ENCODE measurements around the gene AGTR1. TPM values are rescaled to one million over a fixed set of nuclear protein-coding genes. Genes with fewer than 3 reads are reported as not detected.
A peak's percentile ranks its signal among the peaks of the same experiment; 100 is the strongest.

Gene AGTR1
- total RNA-seq, 1 donor = 10.5 TPM

- no peak overlapping the region for H3K4me2 ChIP-seq (ENCODE audit: insufficient read depth, low read length)
- TF ChIP-seq CTCF (IDR thresholded peaks at IDR 0.05; ENCODE audit: extremely low read depth, low read depth, low read length) = no peak
- no peaks in the 10 kb centered on the region for H3K79me2 ChIP-seq (ENCODE audit: insufficient read depth, low read length)
- peaks cover 5% of the 10 kb centered on the region for H3K4me1 ChIP-seq (ENCODE audit: insufficient read depth, low read length)
- no peaks in the 10 kb centered on the region for H3K36me3 ChIP-seq (ENCODE audit: insufficient read depth, low read length)
- no peak overlapping the region for H3K4me3 ChIP-seq (ENCODE audit: insufficient read depth, low read length)
- H2AFZ ChIP-seq (ENCODE audit: low read length) = no peak overlapping the region
- no peaks in the 10 kb centered on the region for H3K27me3 ChIP-seq (ENCODE audit: insufficient read depth, low read length)
- no peaks in the 10 kb centered on the region for H4K20me1 ChIP-seq (ENCODE audit: insufficient read depth, low read length)
- DNase-seq (ENCODE audit: insufficient read length, low spot score, missing footprints) = no peak
- H3K9me3 ChIP-seq (ENCODE audit: low read depth, low read length) = no peaks in the 10 kb centered on the region
- no peak overlapping the region for H3K27ac ChIP-seq (ENCODE audit: low read depth, low read length)
Observed at GRCh38 chr3:148717885-148718561, 20.3 kb downstream of the AGTR1 start.

DNA sequence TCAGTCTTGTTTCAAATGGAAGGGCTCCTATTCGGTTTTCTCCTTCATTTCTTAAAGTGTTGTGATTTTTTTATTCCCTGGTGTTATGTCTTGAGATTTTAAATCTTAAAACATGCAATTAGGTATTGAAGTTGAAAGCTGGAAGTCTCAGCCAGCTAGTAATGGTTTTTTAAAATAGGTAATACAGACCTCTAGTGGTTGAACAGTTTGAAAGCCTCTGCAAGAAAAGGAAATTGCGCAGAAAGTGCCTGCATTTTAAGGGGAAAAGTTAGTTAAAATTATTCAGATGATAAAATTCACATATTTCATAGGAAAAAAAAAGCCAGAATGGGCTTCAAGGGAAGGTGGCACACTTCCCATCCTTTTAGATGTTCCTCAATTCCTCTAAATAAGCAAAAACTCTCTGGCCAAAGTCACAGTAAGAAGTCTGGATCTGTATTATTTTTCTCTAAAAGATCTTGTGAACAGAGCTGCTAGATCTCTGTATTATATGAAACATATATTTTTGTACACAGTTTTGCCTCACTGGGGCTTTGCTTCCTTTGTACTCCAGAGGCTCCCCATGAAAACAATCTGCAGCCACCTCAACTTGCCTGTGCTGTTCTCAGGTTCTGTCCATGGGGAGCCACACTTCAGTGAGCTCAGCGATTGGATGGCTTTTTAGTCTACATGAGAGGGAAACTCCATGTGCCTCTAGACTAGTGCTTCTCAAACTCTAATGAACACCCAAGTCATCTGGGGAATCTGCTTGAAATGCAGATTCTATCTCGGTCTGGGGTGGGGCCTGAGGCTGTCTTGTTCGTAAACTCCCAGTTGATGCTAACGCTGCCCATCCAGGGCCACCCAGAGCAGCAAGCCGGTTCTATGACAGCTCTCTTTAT lies 21.5 kb downstream of the AGTR1 start:
- peak; percentile 58 for TF ChIP-seq CTCF (IDR thresholded peaks at IDR 0.05; ENCODE audit: extremely low read depth, low read depth, low read length)
- Histone ChIP-seq H3K27ac (ENCODE audit: low read depth, low read length) (no peak overlapping the region), H3K4me1 (ENCODE audit: insufficient read depth, low read length) (peaks cover 17% of the 10 kb centered on the region), H3K27me3 (ENCODE audit: insufficient read depth, low read length) (no peaks in the 10 kb centered on the region), H3K4me2 (ENCODE audit: insufficient read depth, low read length) (no peak overlapping the region), H4K20me1 (ENCODE audit: insufficient read depth, low read length) (no peaks in the 10 kb centered on the region), H3K36me3 (ENCODE audit: insufficient read depth, low read length) (no peaks in the 10 kb centered on the region), H3K4me3 (ENCODE audit: insufficient read depth, low read length) (no peak overlapping the region), H3K79me2 (ENCODE audit: insufficient read depth, low read length) (no peaks in the 10 kb centered on the region), H2AFZ (ENCODE audit: low read length) (no peak overlapping the region), H3K9me3 (ENCODE audit: low read depth, low read length) (no peaks in the 10 kb centered on the region)
- no peak for DNase-seq (ENCODE audit: insufficient read length, low spot score, missing footprints)

DNA sequence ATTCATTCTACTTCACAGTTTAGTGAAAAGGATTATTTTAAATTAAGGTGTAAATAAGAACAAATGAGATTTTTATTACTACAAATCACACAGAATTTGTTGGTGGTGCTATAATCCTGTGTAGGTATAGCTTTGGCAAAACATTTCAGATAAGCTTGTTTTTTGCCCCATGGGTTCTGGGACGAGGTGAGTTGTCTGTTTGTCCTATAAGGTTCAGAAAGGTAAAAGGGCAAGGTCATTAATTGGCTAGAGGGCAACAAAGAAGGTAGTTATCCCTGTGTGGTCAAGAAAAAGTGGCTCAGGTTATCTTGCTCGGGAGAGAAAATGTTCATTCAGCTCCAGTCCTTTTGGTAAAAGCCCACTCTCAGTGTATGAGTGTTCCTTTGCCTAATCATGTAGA lies 23.2 kb downstream of the AGTR1 start:
- DNase-seq (ENCODE audit: insufficient read length, low spot score, missing footprints) = no peak
- no peak overlapping the region for H3K4me3 ChIP-seq (ENCODE audit: insufficient read depth, low read length)

More for the DNA sequence above, 23.2 kb downstream of the AGTR1 start:
- Histone ChIP-seq H3K4me1 (ENCODE audit: insufficient read depth, low read length) (peaks cover 18% of the 10 kb centered on the region), H3K27ac (ENCODE audit: low read depth, low read length) (no peak overlapping the region), H3K27me3 (ENCODE audit: insufficient read depth, low read length) (no peaks in the 10 kb centered on the region), H3K79me2 (ENCODE audit: insufficient read depth, low read length) (no peaks in the 10 kb centered on the region), H3K9me3 (ENCODE audit: low read depth, low read length) (no peaks in the 10 kb centered on the region), H2AFZ (ENCODE audit: low read length) (no peak overlapping the region), H3K36me3 (ENCODE audit: insufficient read depth, low read length) (no peaks in the 10 kb centered on the region), H4K20me1 (ENCODE audit: insufficient read depth, low read length) (no peaks in the 10 kb centered on the region), H3K4me2 (ENCODE audit: insufficient read depth, low read length) (no peak overlapping the region)
- TF ChIP-seq CTCF (IDR thresholded peaks at IDR 0.05; ENCODE audit: extremely low read depth, low read depth, low read length) = no peak
